ENCODE data around the gene GSTO2. TPM values are rescaled to one million over a fixed set of nuclear protein-coding genes. Genes with fewer than 3 reads are reported as not detected.

The GSTO2 gene
- total RNA-seq, 3 donors from 2014 or later: 5.4 to 19.7 (median 18.3) TPM

DNA sequence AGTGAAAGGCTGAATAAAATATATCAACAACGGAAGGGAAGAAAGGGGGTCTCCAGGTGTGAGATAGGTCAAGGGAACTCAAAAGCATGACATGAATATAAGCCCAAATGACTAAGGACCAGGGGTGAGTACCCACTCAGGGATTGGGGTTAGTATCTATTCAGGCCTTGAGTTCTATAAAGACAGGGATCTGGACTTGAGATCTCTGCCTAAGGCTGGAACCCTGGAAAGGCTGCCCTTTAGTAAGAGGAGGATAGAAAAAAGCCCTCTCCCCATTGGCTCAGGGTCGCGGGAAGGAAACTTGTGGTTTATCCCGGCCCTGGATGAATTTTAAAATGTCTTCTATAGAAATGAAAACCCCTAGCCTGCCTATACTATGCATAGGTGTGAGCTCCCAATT lies 71.7 kb downstream of the GSTO2 start:
- Histone ChIP-seq H3K4me3 (no peak overlapping the region), H3K9me3 (no peaks in the 10 kb centered on the region), H3K4me1 (ENCODE audit: low read depth) (peaks cover 32% of the 10 kb centered on the region), H3K36me3 (ENCODE audit: low read depth) (no peaks in the 10 kb centered on the region)
- intact Hi-C loops (cut with DNase I, micrococcal nuclease): no loop called here
- DNase-seq (no peak), ATAC-seq (no peak)
- TF ChIP-seq, protein P1, sequence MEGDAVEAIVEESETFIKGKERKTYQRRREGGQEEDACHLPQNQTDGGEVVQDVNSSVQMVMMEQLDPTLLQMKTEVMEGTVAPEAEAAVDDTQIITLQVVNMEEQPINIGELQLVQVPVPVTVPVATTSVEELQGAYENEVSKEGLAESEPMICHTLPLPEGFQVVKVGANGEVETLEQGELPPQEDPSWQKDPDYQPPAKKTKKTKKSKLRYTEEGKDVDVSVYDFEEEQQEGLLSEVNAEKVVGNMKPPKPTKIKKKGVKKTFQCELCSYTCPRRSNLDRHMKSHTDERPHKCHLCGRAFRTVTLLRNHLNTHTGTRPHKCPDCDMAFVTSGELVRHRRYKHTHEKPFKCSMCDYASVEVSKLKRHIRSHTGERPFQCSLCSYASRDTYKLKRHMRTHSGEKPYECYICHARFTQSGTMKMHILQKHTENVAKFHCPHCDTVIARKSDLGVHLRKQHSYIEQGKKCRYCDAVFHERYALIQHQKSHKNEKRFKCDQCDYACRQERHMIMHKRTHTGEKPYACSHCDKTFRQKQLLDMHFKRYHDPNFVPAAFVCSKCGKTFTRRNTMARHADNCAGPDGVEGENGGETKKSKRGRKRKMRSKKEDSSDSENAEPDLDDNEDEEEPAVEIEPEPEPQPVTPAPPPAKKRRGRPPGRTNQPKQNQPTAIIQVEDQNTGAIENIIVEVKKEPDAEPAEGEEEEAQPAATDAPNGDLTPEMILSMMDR (IDR thresholded peaks at IDR 0.05): no peak

DNA sequence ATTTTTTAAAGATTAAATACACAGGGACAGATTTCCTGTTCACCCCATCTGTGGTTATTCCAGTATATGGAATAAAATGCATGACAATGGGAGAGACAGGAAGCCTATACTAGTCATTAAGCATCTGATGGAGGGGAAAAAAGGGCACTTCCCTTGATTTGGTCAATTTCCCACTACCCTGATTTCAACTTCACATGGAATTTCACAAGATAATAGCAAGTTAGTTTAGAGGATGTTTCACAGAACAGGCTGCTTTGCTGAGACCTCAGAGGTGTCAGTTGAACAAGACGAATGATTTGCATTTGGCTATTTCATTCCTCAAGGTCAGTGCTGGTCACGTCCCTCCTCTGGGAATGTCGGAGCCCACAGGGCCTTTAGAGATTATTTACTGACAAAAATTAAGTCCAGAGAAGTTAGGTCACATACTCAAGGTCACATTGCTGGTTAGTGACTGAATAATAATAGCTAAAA lies 74.0 kb downstream of the GSTO2 start:
- DNase-seq (no peak), ATAC-seq (no peak)
- intact Hi-C loops (cut with DNase I, micrococcal nuclease): no loop called here
- TF ChIP-seq, protein P1 (IDR thresholded peaks at IDR 0.05): no peak
- no peaks in the 10 kb centered on the region for H3K9me3 ChIP-seq
- H3K4me3 ChIP-seq: no peak overlapping the region
- H3K4me1 ChIP-seq (ENCODE audit: low read depth): peaks cover 20% of the 10 kb centered on the region
- no peaks in the 10 kb centered on the region for H3K36me3 ChIP-seq (ENCODE audit: low read depth)

DNA sequence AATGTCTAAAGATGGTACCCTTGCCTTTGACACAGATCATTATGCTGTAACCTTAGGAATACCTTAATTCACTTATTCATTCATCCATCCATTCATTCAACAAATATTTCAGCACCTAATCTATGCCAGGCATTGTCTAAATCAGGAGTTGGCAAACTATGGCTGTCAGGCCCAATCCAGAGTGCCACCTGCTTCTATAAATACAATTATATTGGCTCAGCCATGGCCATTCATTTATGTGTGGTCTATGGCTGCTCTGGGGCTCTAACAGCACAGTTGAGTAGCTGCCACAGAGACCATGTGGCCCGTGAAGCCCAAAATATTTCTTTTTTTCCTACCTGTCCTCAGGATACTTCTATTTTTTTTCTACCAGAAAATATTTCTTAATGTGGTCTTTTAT lies 75.2 kb downstream of the GSTO2 start:
- intact Hi-C loops (cut with DNase I, micrococcal nuclease): no loop called here
- no peaks in the 10 kb centered on the region for H3K9me3 ChIP-seq
- TF ChIP-seq, protein P1 (IDR thresholded peaks at IDR 0.05): no peak

DNA sequence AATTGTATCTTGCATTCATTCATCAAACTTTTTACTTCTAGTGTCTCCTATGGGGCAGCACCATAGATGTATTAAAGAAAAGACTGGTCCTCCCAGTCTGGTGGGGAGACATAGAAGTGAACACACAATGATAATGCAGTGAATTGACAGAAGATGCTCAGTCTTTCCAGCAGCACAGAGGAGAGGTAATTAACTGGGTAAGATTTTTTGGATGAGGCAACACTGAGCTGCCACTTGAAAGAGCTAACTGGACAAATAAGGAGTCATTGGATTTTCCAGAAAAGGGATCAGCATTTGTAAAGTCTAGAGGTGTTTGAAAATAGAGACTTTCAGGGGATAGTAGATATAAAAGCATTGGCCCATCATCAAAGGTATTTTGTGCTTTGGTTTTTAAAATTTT lies 76.5 kb downstream of the GSTO2 start:
- no peak overlapping the region for H3K4me3 ChIP-seq
- H3K36me3 ChIP-seq (ENCODE audit: low read depth): no peaks in the 10 kb centered on the region
- DNase-seq (no peak), ATAC-seq (no peak)
- H3K9me3 ChIP-seq: no peaks in the 10 kb centered on the region
- intact Hi-C loops (cut with DNase I, micrococcal nuclease): loop anchor here in 1 of 2 donors (5.0 kb wide), 1 partner anchor 43 kb away; no protein-coding TSS in a partner anchor
- peaks cover 4% of the 10 kb centered on the region for H3K4me1 ChIP-seq (ENCODE audit: low read depth)
- TF ChIP-seq, protein P1 (IDR thresholded peaks at IDR 0.05): no peak

More for the DNA sequence above, 75.2 kb downstream of the GSTO2 start:
- DNase-seq (no peak), ATAC-seq (no peak)
- H3K4me3 ChIP-seq: no peak overlapping the region
- H3K4me1 ChIP-seq (ENCODE audit: low read depth): peaks cover 17% of the 10 kb centered on the region
- H3K36me3 ChIP-seq (ENCODE audit: low read depth): no peaks in the 10 kb centered on the region

DNA sequence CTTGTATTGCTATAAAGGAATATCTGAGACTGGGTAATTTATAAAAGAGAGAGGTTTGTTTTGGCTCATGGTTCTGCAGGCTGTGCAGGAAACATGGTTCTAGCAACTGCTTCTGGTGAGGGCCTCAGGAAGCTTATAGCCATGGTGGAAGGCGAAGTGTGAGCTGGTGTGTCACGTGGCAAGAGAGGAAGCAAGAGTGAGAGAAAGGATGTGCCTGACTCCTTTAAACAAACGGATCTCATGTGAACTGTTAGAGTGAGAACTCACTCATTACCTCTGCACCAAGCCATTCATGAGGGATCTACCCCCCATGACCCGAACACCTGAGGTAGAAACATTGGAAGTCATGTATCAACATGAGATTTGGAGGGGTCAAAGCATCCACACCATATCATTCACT lies 77.0 kb downstream of the GSTO2 start:
- ATAC-seq (no peak), DNase-seq (no peak)
- TF ChIP-seq, protein P1 (IDR thresholded peaks at IDR 0.05): no peak
- intact Hi-C loops (cut with DNase I, micrococcal nuclease): loop anchor here in 1 of 2 donors (5.0 kb wide), 1 partner anchor 44 kb away; no protein-coding TSS in a partner anchor
- no peaks in the 10 kb centered on the region for H3K9me3 ChIP-seq
- H3K4me1 ChIP-seq (ENCODE audit: low read depth): no peaks in the 10 kb centered on the region
- no peaks in the 10 kb centered on the region for H3K36me3 ChIP-seq (ENCODE audit: low read depth)
- no peak overlapping the region for H3K4me3 ChIP-seq
